Germinal center (tissue), 1 donor: ENCODE results near the gene ARID1B.

Source experiments
- DNase-seq: peaks from one replicate; pipeline ENCODE4 v3.0.0; 2012; ENCODE audit warnings: mixed read lengths, low spot score

The ARID1B gene

GRCh38 chr6:156791320-156791850 lies 14.2 kb downstream of the ARID1B start:
- DNase-seq, result no peak

DNA sequence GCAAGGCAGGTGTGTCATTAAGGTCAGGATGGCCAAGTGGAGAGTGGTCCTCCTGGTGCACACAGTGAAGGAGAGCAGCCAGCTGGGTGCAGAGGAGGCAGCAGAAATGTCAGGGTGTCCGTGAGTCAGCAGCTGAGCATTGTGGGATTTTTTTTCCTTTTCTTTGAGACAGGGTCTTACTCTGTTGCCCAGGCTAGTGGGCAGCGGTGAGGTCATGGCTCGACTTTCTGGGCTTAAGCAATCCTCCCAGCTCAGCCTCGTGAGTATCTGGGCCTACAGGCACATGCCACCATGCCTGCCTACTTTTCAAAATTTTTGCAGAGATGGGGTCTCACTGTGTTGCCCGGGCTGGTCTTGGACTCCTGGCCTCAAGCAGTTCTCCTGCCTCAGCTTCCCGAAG lies 16.0 kb downstream of the ARID1B start:
- no peak for DNase-seq

DNA sequence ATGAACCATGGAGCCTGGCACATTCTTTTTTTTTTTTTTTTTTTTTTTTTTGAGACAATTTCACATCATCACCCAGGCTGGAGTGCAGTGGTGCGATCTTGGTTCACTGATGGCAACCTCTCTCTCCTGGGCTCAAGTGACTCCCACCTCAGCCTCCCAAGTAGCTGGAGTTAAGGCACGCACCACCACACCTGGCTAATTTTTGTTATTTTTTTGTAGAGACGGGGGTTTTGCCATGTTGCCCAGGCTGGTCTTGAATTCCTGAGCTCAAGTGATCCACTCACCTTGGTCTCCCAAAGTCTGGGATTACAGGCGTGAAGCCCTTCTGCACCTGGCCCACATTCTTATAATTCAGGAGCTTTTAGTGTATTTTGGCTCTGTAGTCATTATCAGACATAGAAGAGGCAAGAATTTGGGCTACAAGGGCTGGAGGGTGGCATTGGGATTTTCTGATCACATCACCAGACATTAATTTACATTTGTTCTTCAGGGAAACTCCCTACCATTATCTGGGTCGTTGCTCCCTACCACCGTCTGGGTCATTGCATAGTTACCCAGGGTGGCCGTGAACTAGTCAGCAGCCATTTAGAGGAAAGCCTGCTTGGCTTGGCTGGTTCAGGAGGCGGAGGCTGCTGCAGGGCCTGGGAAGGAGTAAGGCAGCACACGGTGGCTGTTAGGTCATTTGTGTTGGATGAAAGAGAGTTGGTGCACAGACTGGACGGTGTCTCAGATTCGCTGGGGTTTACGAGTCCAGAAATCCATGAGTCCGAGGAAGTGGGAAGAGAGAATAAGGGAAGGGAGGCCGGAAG lies 17.6 kb downstream of the ARID1B start:
- DNase-seq, result peak; percentile 49

DNA sequence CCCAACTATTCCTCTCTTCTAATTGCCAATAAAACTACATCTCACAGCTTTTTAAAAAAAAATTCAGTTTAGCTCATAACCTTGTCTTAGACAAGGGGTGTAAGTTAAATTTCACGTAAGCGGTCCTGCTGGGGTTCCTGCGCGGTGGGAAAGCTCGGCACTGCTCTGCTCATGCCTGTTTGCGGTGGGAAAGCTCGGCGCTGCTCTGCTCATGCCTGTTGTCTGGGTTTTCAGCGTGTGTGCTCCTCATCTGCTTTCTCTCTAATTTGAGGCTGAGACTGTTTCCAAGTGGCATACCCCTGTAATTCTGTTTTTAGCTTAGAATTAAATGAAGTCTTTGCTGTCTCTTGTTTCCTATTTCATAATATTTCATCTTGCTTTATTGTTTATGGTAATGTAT lies 18.6 kb downstream of the ARID1B start:
- no peak for DNase-seq

DNA sequence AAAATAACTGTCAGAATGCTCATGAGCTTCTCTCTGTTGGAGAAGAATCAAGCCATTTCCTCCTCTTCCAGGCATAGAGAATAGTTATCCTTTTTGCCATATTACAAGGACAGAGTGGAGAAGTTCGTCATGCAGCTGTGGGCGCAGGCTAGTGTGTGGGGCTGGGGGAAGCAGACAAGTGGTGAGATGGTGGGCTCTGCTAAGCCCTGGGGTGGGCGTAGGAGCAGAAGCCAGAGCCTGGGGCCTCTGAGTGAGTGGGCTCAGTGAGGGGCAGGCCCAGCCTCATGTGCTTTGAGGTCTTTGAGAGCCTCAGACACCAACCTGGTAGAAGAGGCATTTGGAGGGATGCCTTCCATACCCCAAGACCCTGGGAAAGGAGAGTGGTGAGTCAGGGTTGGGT lies 19.4 kb downstream of the ARID1B start:
- no peak for DNase-seq

- no peak for DNase-seq
Measured at GRCh38 chr6:156797901-156798735, 20.9 kb downstream of the ARID1B start.

DNA sequence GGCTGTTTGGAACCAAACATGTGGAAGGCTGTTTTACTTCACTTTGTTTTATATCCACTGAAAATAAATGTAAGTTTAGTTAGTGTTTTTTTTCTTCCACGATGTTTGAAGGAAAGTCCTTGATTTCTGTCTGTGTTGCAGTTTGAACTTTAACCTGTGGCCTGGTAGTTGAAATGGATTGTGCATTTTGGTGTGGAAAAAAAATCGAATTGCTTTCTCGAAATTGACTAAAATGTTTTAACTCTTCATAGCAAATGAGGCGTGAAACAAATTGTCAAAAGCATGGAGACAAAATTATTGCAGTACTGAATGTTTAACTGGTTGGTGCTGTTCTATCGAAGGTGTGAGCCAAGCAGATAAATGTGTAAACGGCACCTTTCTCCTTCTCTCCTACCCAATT lies 24.5 kb downstream of the ARID1B start:
- DNase-seq, result no peak

DNA sequence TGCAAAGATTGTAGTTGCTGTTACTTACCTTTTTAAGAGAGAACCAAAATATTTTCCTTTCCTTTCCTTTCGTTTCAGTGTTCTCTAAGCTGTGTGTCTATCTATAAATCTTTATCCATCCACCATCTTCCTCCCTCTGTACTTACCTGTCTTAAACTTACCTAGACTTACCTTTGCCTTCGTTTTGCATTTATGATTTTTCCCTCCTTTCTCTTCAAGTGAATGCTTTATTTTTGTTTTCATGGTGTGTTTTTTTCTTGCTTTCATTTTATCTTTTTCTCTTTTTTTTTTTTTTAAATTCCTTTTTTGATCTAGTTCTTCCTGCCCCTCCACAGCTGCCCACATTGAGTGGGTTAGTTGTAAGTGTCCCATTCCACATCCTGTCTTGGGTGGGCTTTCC lies 26.2 kb downstream of the ARID1B start:
- DNase-seq, result no peak

GRCh38 chr6:156804402-156804801 lies 27.2 kb downstream of the ARID1B start:
- DNase-seq, result no peak

DNA sequence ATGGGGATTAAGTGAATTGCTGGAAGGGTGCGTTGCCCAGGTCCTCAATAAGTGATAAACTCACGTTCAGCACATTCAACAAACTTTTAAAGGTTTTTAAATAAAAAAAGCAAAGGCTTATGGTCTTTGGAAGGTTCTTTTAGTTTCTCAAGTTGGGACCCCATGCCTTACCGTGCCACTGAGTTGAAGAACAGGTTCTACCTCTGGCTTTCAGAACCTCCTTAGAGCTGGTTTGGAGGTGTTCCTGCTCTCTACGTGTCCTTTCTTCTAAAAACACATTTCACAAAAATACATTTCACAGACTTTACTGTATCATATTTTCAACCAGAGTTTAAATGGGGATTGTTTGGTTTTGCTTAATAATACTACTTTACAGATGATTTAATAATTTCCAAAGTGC lies 29.0 kb downstream of the ARID1B start:
- no peak for DNase-seq

DNA sequence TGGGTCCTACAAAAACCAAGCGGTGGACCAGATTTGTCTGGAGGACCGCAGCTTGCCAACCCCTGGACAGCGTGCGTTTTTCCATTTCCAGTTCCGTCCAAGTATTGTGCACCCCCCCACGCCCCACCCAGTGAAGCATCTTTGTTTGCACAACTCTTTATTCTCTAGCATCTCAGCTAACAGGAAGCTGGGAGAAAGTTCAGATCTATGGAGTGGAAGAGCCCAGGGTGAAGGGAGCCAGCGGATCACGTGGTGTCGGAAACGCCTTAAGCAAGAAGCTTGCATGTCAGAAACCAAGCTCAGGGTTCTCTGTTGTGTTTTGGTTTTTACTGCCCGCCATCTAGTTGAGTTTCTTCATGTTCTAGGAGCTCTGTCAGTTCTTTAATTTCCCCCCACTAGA lies 29.9 kb downstream of the ARID1B start:
- no peak for DNase-seq

GRCh38 chr6:156807795-156808194 lies 30.6 kb downstream of the ARID1B start:
- DNase-seq, result no peak

DNA sequence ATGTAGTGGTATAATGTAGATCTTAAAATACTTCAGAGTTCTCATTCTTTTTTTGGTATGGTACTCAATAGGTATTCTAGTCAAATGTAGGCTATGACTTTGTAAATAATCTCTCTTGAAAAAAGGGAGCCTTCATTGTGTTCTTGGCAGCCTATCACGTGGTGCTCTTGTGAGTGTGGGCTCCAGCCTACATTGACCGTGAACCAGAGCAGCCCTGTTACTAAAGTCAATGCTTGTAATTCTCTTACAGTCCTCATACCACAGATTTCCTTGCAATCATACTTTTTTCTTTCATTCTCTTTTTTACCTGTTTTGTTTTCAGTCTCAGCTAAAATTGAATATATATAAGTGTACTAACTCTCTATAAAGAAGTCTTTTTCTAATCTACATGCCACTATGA lies 31.1 kb downstream of the ARID1B start:
- no peak for DNase-seq

- peak; percentile 35 for DNase-seq
Measured at GRCh38 chr6:156809034-156809433, 31.9 kb downstream of the ARID1B start.

DNA sequence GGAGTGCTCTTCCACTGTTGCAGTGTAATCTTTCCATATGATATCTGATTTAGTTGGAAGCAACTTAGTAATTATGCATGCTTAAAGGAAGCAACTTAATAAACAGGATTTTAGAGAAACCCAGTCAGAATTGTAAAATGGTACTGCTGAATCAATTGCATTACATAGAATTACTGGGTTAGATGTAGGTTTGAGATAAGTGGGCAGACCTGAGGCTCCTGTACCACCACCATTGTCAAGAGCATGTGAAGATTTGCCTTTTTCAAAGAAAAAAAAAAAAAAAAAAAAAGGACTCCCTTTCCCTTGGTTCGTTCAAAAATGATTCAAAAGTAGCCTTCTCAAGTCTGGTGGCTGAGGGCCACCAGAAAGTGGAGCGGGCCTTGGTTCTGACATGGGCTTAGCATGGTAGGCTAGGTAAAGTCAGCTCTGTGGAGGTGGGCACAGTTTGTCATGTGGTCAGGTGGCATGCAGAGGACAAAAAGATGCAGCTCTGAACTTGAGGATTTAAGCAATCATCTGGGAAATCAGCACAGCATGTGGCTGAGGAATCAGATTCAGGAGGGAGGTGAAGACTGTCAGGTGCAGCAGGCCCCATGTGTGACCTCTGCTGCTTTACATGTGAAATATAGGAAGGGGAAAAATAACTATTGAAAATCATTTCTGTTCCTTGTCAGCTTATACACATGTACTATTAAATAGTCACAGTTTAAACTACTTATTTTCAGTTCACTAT lies 32.4 kb downstream of the ARID1B start:
- DNase-seq, result no peak

DNA sequence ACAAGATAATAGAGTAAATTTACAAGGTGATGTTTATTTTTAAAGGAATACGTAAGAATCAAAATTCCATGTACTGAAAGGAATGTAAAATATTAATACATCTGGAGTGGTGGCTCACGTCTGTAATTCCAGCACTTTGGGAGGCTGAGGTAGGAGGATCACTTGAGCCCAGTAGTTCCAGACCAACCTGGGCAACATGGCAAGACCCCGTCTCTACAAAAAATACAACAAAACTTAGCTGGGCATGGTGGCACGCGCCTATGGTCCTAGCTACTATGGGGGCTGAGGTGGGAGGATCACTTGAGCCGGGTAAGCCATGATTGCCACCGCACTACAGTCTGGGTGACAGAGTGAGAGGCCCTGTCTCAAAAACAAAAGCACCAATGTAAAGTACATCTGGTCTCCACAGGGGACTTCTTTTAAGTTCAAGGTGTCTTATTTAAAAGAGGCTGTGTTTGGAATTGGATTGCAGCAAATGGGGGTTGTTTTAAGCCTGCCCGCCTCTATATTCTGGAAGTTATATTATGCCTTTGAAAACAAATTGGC lies 36.9 kb downstream of the ARID1B start:
- DNase-seq, result no peak

DNA sequence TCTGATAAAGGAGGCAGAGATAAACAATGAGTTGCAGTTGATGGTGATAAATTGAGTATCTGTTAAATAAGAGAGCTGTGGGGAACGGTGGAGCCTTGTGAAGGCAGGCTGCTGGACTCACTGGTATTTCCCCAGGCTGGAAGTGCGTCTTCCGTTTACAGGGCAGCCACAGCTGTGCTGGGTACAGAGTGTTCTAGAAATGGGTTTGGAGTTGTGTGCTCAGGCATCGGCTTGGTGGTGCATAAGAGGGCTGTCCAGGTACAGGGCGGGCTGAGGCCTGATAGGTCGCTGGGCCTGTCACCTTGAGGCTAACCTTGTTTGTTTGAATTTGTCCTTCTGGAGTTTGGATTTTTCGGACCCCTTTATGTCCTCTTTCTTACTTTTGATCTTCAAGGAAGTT lies 39.3 kb downstream of the ARID1B start:
- DNase-seq, result no peak

DNA sequence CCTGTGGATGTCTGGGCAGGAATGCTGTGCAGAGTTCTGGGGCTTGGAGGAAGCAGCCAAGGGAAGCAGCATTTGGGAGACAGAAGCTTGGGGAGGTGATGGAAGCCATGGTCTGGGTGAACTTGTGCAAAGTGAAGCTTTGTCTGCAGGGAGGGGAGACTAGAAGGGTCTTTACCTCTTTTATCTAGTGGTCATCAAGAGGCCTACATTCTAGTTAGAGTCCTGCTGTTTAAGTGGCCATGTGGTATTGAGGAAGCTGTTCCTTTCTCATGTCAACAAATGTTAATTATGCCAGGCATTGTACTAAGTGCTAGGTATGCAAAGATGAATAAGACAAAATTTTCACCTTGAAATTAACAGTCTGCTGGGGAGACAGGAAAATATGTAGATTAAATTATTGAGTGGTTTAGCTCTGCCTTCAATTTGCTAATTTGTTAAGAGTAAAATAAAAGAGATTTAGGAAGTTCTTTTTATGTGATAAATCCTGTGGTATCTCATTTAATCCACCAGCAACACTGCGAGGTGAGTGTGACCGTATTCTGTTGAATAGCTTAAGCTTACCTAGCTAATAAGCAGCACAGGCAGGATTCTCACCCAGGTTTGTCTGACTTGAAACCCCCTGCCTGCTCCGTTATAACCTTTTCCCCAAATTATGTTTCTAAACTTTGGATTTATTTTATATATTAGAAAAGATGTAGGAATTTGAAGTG lies 43.1 kb downstream of the ARID1B start:
- no peak for DNase-seq

DNA sequence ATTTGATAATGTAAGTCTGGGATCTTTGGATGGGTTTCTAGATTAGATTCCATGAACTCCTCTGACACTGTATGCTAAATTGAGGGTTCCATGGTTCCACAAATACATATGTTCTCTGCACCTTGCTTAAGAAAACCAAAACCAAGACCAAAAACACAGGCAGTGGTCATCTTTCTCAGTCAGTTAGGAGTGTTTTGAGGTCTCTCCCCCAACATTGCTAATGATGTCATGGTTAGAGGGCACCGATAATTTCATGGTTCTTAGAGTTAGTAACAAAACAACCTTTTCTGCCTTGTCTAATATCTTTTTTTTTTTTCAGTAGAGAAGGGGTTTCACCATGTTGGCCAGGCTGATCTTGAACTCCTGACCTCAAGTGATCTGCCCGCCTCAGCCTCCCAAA lies 44.5 kb downstream of the ARID1B start:
- DNase-seq, result no peak

- DNase-seq, result no peak
Measured at GRCh38 chr6:156822747-156823206, 45.6 kb downstream of the ARID1B start.

DNA sequence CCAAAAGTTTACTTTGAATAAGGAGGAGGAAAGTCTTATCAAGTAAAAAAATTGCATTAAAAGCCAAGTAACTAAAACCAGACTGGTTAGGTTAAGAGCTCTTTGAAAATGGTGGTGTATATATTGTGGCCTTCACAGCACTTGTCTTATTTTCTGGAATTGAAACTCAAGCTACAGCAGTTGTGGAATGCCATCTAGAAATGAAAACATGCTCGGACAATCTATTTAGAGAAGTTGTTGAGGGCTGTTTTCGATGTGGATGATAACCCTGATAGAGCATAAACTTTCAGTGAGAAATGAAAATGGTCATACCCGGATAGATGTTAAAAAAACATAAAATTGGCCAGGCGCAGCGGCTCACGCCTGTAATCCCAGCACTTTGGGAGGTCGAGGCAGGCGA lies 47.0 kb downstream of the ARID1B start:
- no peak for DNase-seq
